ENCODE measurements around the gene TCF7L2. TPM values are rescaled to one million over a fixed set of nuclear protein-coding genes. Genes with fewer than 3 reads are reported as not detected.

The TCF7L2 gene
- total and polyA plus RNA-seq, 9 of the 15 experiments (the other 6 are each of a cell fraction or from before 2014, with no cell fraction given): 0.32 to 2.8 (median 0.92) TPM

DNA sequence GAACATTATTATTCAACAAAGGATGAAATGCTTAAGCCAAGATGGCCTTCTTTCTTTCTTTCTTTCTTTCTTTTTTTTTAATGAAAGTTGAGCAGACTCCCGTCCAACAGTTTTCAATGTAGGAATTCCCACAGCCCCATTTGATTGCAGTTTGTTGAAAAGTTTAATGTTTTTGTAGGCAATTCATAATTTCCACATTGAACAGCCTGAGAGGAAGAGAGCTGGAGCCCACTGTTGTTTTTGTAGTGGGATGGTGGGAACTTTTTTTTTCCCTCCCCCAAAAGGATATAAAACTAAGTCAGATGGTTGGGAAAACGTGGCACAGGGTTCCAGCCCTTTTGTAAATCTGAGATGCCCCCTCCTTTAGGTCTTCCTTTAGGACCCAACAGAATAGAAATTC is 86.6 kb downstream of the TCF7L2 start:
- H3K9me3 ChIP-seq (replicated peaks; ENCODE audit: control insufficient read depth, insufficient read depth, low read depth, low read length): no peaks in the 10 kb centered on the region
- no peaks in the 10 kb centered on the region for H3K79me2 ChIP-seq (ENCODE audit: control insufficient read depth, insufficient read depth, low read length)
- in situ Hi-C loops (cut with MboI) (no loop called here), intact Hi-C loops (cut with micrococcal nuclease) (no loop called here)
- no peaks in the 10 kb centered on the region for H3K4me1 ChIP-seq (replicated peaks in 1 of 2; ENCODE audit: control insufficient read depth in 2 of 2, insufficient read depth in 2 of 2, low read length in 2 of 2)
- H3K27me3 ChIP-seq (ENCODE audit: control insufficient read depth in 2 of 2, insufficient read depth in 2 of 2, low read length in 2 of 2): no peaks in the 10 kb centered on the region; a peak in 1 of 5 replicates
- POLR2A ChIA-PET: interaction anchor here (0.7 kb wide), 1 partner anchor 13 kb away, joined by 3 read pairs; no protein-coding TSS in a partner anchor
- H2AFZ ChIP-seq (ENCODE audit: low read depth, low read length): no peak overlapping the region
- TF ChIP-seq SMAD2 (IDR thresholded peaks at IDR 0.05; ENCODE audit: low read depth, low read length) (no peak), SAP30 (IDR thresholded peaks at IDR 0.05; ENCODE audit: borderline replicate concordance, insufficient read depth, low read depth, low read length, poor library complexity, severe bottlenecking) (no peak), RFX5 (IDR thresholded peaks at IDR 0.05; ENCODE audit: low read depth, low read length) (no peak), ILK (tag; IDR thresholded peaks at IDR 0.05; ENCODE audit: borderline replicate concordance, low read depth) (no peak), ZSCAN32 (CRISPR knock-in tag; IDR thresholded peaks at IDR 0.05) (no peak), CCNT2 (IDR thresholded peaks at IDR 0.05; ENCODE audit: borderline replicate concordance, extremely low read depth, insufficient read length, low read depth, low read length) (no peak), FOXJ3 (CRISPR knock-in tag; IDR thresholded peaks at IDR 0.05) (no peak)
- TF ChIP-seq, protein P1, sequence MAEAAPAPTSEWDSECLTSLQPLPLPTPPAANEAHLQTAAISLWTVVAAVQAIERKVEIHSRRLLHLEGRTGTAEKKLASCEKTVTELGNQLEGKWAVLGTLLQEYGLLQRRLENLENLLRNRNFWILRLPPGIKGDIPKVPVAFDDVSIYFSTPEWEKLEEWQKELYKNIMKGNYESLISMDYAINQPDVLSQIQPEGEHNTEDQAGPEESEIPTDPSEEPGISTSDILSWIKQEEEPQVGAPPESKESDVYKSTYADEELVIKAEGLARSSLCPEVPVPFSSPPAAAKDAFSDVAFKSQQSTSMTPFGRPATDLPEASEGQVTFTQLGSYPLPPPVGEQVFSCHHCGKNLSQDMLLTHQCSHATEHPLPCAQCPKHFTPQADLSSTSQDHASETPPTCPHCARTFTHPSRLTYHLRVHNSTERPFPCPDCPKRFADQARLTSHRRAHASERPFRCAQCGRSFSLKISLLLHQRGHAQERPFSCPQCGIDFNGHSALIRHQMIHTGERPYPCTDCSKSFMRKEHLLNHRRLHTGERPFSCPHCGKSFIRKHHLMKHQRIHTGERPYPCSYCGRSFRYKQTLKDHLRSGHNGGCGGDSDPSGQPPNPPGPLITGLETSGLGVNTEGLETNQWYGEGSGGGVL (CRISPR knock-in tag; IDR thresholded peaks at IDR 0.05): no peak
- TF ChIP-seq, protein P2, sequence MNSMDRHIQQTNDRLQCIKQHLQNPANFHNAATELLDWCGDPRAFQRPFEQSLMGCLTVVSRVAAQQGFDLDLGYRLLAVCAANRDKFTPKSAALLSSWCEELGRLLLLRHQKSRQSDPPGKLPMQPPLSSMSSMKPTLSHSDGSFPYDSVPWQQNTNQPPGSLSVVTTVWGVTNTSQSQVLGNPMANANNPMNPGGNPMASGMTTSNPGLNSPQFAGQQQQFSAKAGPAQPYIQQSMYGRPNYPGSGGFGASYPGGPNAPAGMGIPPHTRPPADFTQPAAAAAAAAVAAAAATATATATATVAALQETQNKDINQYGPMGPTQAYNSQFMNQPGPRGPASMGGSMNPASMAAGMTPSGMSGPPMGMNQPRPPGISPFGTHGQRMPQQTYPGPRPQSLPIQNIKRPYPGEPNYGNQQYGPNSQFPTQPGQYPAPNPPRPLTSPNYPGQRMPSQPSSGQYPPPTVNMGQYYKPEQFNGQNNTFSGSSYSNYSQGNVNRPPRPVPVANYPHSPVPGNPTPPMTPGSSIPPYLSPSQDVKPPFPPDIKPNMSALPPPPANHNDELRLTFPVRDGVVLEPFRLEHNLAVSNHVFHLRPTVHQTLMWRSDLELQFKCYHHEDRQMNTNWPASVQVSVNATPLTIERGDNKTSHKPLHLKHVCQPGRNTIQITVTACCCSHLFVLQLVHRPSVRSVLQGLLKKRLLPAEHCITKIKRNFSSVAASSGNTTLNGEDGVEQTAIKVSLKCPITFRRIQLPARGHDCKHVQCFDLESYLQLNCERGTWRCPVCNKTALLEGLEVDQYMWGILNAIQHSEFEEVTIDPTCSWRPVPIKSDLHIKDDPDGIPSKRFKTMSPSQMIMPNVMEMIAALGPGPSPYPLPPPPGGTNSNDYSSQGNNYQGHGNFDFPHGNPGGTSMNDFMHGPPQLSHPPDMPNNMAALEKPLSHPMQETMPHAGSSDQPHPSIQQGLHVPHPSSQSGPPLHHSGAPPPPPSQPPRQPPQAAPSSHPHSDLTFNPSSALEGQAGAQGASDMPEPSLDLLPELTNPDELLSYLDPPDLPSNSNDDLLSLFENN (IDR thresholded peaks at IDR 0.05; ENCODE audit: low read depth in 2 of 2, low read length in 2 of 2): no peak
- TF ChIP-seq, protein P3, sequence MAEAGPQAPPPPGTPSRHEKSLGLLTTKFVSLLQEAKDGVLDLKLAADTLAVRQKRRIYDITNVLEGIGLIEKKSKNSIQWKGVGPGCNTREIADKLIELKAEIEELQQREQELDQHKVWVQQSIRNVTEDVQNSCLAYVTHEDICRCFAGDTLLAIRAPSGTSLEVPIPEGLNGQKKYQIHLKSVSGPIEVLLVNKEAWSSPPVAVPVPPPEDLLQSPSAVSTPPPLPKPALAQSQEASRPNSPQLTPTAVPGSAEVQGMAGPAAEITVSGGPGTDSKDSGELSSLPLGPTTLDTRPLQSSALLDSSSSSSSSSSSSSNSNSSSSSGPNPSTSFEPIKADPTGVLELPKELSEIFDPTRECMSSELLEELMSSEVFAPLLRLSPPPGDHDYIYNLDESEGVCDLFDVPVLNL (CRISPR knock-in tag; IDR thresholded peaks at IDR 0.05; ENCODE audit: low read depth): no peak
- TF ChIP-seq, protein P4, sequence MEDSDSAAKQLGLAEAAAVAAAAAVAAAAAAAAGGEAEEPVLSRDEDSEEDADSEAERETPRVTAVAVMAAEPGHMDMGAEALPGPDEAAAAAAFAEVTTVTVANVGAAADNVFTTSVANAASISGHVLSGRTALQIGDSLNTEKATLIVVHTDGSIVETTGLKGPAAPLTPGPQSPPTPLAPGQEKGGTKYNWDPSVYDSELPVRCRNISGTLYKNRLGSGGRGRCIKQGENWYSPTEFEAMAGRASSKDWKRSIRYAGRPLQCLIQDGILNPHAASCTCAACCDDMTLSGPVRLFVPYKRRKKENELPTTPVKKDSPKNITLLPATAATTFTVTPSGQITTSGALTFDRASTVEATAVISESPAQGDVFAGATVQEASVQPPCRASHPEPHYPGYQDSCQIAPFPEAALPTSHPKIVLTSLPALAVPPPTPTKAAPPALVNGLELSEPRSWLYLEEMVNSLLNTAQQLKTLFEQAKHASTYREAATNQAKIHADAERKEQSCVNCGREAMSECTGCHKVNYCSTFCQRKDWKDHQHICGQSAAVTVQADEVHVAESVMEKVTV (CRISPR knock-in tag; IDR thresholded peaks at IDR 0.05): no peak
- H3K4me2 ChIP-seq (ENCODE audit: insufficient read depth, low read length): no peak overlapping the region
- H4K20me1 ChIP-seq (replicated peaks; ENCODE audit: control insufficient read depth, insufficient read depth, low read length): no peaks in the 10 kb centered on the region
- CTCF ChIA-PET (ENCODE audit: low intra/inter-chr PET ratio): no interaction called here
- no peak for FAIRE-seq
- H3K4me3 ChIP-seq: no peak overlapping the region
- 0% methylated on average over 2 of the region's 2 CpGs for WGBS (ENCODE audit: insufficient coverage, low coverage, missing lambda C conversion rate)
- no TSS peak for BruUV-seq (replicated peaks)
- no peaks in the 10 kb centered on the region for H3K36me3 ChIP-seq (ENCODE audit: control insufficient read depth, insufficient read depth, low read length)
- ATAC-seq: no peak
- no peak overlapping the region for H3K27ac ChIP-seq (ENCODE audit: extremely low read depth, low read depth, low read length)
- H3K9me1 ChIP-seq (ENCODE audit: control insufficient read depth, insufficient read depth, low read length): no peaks in the 10 kb centered on the region
- H3K9ac ChIP-seq (ENCODE audit: insufficient read depth in 1 of 2, low read depth in 2 of 2, low read length in 2 of 2): no peak overlapping the region
- DNase-seq (ENCODE audit: extremely low read depth in 1 of 4, low spot score in 3 of 4): no peak
